GM12801 (cell line): ENCODE data around the gene SUSD6.

Experiments used
- TF ChIP-seq, protein P1 (sequence below): IDR thresholded peaks from one replicate; pipeline ENCODE4 v1.5.1; 2011; ENCODE audit warnings: control low read depth; ENCODE audit not compliant: insufficient read length; ENCODE audit errors: extremely low read depth

Gene SUSD6

DNA sequence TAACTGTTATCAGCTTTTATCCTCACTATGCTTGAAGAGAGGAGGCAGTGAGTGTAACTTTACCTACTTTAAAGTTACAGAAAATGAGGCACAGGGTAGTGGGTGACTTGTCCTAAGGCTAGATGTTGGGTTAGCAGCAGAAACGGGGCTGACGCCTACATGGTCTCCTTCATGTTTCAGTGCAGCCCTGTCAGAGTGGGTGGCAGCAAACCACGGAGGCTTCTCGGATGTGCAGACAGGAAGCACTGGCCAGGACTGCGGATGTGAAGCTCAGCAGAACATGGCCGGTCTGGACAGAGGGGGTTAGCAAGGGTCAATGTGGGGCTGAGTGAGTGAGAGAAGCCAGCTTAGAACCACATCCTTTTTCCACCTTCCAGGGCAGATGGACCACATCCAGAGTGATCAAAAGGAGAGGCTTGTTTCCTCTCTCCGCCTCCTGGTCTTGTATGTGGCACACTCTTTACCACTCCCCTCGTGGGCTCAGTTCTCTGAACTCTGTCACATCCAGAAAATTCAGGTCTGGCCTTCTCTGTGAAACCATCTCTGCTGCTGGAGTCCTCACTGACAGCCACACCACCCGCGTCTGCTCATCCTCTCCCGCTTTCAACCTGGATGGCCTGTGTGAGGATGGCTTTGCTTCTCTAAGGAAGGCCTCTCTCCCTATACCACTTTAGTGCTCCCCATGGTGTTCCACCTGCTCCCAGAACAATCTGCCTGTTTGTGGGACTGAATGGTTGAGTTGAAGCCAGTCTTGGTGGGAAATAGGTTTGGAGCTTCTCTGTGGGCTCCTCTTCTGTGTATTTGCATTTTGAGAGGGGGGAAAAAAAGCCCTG is 14.1 kb downstream of the SUSD6 start:
- TF ChIP-seq, protein P1, sequence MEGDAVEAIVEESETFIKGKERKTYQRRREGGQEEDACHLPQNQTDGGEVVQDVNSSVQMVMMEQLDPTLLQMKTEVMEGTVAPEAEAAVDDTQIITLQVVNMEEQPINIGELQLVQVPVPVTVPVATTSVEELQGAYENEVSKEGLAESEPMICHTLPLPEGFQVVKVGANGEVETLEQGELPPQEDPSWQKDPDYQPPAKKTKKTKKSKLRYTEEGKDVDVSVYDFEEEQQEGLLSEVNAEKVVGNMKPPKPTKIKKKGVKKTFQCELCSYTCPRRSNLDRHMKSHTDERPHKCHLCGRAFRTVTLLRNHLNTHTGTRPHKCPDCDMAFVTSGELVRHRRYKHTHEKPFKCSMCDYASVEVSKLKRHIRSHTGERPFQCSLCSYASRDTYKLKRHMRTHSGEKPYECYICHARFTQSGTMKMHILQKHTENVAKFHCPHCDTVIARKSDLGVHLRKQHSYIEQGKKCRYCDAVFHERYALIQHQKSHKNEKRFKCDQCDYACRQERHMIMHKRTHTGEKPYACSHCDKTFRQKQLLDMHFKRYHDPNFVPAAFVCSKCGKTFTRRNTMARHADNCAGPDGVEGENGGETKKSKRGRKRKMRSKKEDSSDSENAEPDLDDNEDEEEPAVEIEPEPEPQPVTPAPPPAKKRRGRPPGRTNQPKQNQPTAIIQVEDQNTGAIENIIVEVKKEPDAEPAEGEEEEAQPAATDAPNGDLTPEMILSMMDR = no peak

DNA sequence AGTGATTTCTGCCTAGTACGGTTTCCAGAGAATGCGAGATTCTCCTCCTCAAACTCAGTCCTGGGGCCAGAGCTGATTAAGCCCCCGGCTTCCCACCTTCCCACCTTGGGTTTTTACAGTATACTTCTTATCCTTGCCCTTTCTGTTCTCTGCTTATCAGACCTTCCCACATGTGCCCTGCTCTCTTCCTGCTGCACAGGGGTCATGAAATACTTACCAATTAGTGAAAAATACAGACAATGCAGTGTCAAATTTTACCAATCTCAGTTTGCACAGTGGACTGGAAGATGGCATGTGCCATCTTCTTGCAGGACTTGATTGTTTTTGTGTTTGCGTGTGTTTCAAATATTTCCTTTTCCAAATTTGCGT is 14.7 kb downstream of the SUSD6 start:
- TF ChIP-seq, protein P1 = no peak

DNA sequence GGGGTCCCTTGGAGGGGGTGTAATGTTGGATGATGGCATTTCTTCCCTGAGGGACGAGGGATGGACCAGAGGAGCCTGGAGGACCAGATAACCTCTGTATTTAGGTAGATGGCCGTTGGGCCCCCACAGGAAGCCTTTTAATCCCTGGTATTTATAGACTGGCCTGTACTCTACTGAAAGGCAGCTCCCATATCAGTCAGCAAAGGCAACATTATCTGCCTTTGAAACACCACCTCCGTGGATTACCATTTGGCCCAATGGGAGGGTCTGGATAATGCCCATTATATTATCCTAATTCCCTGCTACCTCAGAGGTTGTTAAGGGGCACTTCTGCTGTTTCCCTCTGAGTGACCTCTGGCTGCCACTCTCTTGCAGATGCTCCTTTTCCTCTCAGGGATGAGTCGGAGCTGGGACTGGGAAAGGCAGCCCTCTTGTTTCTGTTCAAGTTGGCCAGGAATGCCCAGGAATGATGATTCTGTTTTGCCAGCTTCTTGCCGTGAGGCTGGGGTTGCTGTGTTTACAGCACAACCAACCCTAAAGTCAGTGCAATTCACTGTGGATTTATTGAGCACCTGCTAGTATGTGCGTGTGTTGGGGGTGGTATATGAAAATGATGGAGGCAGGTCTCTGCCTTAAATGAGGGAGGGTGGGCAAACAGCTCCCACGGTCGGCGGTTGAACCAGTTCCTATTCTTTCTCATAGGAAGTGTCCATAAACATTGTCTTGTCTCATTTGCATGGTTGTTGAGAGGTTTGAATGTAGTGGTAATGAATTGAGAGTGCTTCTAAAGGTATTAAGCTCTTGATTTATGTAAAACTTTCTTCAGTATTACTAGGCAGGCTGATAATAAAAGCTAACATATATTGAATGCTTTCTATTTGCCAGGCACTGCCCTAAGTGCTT is 18.1 kb downstream of the SUSD6 start:
- TF ChIP-seq, protein P1 = no peak

DNA sequence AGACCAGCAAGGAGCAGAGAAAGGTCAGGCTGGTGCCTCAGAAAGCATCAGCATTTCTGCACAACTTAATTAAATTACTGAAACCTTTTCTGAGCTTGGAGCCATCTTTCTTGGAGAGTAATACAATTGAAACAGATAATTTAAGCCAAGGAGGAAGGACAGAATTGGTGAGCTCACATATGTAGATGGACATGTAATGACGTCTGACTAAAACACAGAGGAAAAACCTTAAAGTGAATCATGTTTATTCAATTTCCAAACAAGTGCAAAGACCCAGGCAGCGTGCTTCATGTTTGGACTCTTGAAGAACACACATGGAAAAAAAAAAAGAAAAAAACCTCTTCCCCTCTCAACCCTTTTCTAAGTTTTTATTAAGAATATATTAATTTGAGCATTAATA is 19.0 kb downstream of the SUSD6 start:
- TF ChIP-seq, protein P1 = no peak

DNA sequence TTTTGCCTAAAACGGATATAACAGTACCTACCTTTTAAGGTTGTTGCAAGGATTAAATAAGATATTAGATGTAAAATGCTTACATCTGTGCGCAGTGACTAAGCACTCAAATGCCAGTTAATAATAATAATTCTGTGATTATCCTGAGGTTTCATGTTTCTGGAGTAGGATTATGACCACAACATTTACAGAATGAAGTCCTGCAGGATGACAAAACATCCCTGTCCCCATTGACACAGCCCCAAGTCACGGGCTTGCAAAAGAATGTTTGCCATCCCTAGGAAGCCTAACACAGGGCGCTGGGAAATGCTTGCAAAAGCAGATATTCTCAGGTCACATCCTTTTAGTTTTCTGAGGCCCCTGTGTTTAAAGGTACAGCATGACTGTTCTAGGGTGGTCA is 20.1 kb downstream of the SUSD6 start:
- TF ChIP-seq, protein P1 = no peak

DNA sequence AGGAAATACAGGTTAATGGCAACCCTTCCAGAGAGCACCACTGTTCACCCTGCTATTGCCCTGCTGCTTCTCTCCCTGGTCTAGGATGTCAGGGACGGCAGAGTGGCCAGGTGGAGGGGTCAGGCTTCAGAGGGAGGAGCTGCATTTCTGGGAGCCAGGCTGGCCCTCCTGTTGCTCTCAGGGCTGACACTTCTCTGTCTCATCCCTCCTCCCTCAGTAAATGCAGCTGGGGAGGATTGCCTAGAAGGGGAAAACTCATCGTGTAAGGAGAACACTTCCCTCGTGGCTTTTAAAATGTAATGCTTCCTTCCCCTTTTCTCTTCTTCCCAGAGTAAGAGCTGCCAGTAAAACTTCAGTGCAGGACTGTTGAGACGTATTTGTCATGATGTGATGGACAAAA is 20.8 kb downstream of the SUSD6 start:
- TF ChIP-seq, protein P1 = no peak

DNA sequence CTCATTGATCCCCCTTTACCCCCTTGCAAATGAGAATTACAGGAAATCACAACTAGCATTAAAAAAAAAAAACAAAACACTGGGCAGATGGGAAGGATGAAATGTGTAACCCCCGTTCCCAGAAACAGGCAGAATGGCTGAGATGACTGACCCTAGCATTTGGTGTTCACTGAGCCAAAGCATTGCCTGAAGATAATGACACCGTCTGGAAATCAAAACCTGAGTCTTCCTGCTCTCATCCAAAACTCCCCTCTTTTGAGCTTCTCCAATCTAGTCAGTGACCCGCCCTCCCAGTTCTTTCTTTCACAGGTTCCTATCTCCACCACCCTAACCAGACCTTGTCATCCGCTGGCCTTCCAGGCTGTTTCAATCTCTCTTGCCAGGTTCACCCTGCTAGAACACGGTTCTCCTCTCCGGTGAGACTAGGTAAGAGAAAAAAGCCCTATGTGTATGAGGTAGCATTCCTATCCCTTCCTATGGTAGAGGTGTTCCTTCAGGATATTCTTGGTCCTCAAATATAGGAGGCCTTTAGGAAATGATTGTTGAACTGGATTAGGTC is 21.3 kb downstream of the SUSD6 start:
- TF ChIP-seq, protein P1 = no peak
